ENCODE results near the gene ALKBH3.

Gene ALKBH3

DNA sequence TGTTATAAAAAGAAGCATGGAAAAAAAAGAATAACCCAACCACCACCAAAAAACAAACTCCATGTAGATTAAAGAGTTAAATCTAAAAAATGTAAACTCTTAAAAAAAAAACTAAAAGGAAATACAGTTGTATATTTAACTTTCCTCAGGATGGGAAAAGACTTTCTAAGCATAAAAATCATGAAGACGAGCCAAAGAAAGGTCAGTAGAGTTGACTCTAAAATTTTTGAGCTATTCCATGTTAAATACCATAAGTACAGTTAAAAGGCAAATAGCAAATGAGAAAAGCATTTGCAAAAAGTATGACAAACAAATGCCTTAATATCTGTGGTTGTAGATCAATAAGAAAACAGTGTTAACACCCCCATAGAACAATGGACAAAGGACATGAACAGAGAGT lies 33.8 kb downstream of the ALKBH3 start:
- Histone ChIP-seq H3K79me1 (ENCODE audit: low read length) (no peaks in the 10 kb centered on the region), H3K27ac (ENCODE audit: low read depth, low read length) (no peak overlapping the region), H2BK5ac (ENCODE audit: low read length) (no peak overlapping the region), H3K36me3 (ENCODE audit: control insufficient read depth, insufficient read depth, low read length) (no peaks in the 10 kb centered on the region), H2BK15ac (replicated peaks; ENCODE audit: low read depth) (no peak overlapping the region), H3K4ac (ENCODE audit: low read depth, low read length) (no peak overlapping the region), H3K23ac (ENCODE audit: low read length) (no peak overlapping the region), H3K56ac (ENCODE audit: low read length) (no peak overlapping the region), H3K4me1 (ENCODE audit: control insufficient read depth, low read depth, low read length) (no peaks in the 10 kb centered on the region), H2AK5ac (ENCODE audit: low read length) (no peak overlapping the region), H3K4me3 (ENCODE audit: low read length) (no peak overlapping the region), H2BK120ac (ENCODE audit: low read depth, low read length) (no peak overlapping the region), H4K5ac (ENCODE audit: low read length) (no peak overlapping the region), H3K18ac (ENCODE audit: low read length) (no peak overlapping the region), H3K27me3 (ENCODE audit: insufficient read depth, low read length, poor library complexity) (no peaks in the 10 kb centered on the region), H4K8ac (ENCODE audit: low read depth, low read length) (no peak overlapping the region), H3K79me2 (ENCODE audit: control insufficient read depth, insufficient read depth, low read length) (no peaks in the 10 kb centered on the region), H3K4me2 (ENCODE audit: low read length) (no peak overlapping the region), H3K9ac (ENCODE audit: low read length) (no peak overlapping the region)
- WGBS (ENCODE audit: extremely low coverage, insufficient coverage, low lambda C conversion rate), result no CpG with 5 or more reads among the region's 1 CpG
- DNase-seq, result no peak

DNA sequence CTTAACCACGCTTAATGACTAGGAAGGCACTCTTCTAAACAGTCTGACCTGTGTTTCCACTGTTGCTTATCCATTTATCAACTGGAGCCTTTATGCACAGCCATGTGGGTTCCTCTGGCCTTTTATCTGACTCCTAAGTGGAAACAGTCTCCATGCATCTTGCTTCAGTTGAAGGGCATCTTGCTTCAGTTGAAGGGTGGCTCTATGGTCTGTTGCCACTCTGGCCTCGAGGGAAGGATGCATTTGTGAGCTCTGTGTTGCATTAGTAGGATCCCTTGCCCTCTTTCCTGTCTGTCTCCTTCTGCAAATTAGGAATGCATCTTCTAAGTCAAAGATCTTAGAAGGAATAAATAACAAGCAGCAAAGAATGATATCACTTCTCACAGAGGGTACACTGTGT lies 36.0 kb downstream of the ALKBH3 start:
- DNase-seq, result no peak
- no peak overlapping the region for H2BK5ac ChIP-seq (ENCODE audit: low read length)
- H3K23ac ChIP-seq (ENCODE audit: low read length), result no peak overlapping the region
- WGBS (ENCODE audit: extremely low coverage, insufficient coverage, low lambda C conversion rate), result no CpG with 5 or more reads among the region's 2 CpGs
- no peak overlapping the region for H2AK5ac ChIP-seq (ENCODE audit: low read length)
- no peak overlapping the region for H3K4me3 ChIP-seq (ENCODE audit: low read length)
- H3K27ac ChIP-seq (ENCODE audit: low read depth, low read length), result no peak overlapping the region
- no peak overlapping the region for H2BK15ac ChIP-seq (replicated peaks; ENCODE audit: low read depth)
- no peak overlapping the region for H3K56ac ChIP-seq (ENCODE audit: low read length)
- H3K4ac ChIP-seq (ENCODE audit: low read depth, low read length), result no peak overlapping the region
- H4K8ac ChIP-seq (ENCODE audit: low read depth, low read length), result no peak overlapping the region
- H2BK120ac ChIP-seq (ENCODE audit: low read depth, low read length), result no peak overlapping the region
- H3K79me1 ChIP-seq (ENCODE audit: low read length), result no peaks in the 10 kb centered on the region
- H3K79me2 ChIP-seq (ENCODE audit: control insufficient read depth, insufficient read depth, low read length), result no peaks in the 10 kb centered on the region
- no peak overlapping the region for H3K18ac ChIP-seq (ENCODE audit: low read length)
- H3K36me3 ChIP-seq (ENCODE audit: control insufficient read depth, insufficient read depth, low read length), result no peaks in the 10 kb centered on the region
- no peaks in the 10 kb centered on the region for H3K4me1 ChIP-seq (ENCODE audit: control insufficient read depth, low read depth, low read length)
- no peaks in the 10 kb centered on the region for H3K27me3 ChIP-seq (ENCODE audit: insufficient read depth, low read length, poor library complexity)
- H4K5ac ChIP-seq (ENCODE audit: low read length), result no peak overlapping the region
- H3K4me2 ChIP-seq (ENCODE audit: low read length), result no peak overlapping the region
- no peak overlapping the region for H3K9ac ChIP-seq (ENCODE audit: low read length)

DNA sequence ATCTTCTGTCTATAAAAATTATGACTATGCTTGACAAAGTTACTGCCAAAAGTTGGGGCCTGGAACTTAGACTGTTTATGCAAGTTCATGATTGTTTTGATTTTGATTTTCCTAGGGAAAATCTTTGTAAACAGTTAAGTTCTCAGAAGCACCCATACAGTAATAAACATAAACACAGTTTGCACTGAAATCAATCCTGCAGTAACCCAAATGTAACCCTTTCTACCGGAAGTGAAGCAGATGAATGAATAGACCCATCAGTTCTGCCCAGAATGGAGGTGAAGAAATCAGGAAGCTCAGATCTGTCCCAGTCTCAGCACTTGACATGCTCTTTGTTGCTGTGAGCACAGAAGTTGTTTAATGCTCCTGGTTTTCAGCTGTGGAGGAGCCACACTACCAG lies 37.2 kb downstream of the ALKBH3 start:
- Histone ChIP-seq H3K4me1 (ENCODE audit: control insufficient read depth, low read depth, low read length) (no peaks in the 10 kb centered on the region), H3K56ac (ENCODE audit: low read length) (no peak overlapping the region), H3K27me3 (ENCODE audit: insufficient read depth, low read length, poor library complexity) (no peaks in the 10 kb centered on the region), H2AK5ac (ENCODE audit: low read length) (no peak overlapping the region), H3K18ac (ENCODE audit: low read length) (no peak overlapping the region), H2BK5ac (ENCODE audit: low read length) (no peak overlapping the region), H4K5ac (ENCODE audit: low read length) (no peak overlapping the region), H2BK15ac (replicated peaks; ENCODE audit: low read depth) (no peak overlapping the region), H3K79me1 (ENCODE audit: low read length) (no peaks in the 10 kb centered on the region), H3K79me2 (ENCODE audit: control insufficient read depth, insufficient read depth, low read length) (no peaks in the 10 kb centered on the region), H3K23ac (ENCODE audit: low read length) (no peak overlapping the region), H3K27ac (ENCODE audit: low read depth, low read length) (no peak overlapping the region), H3K9ac (ENCODE audit: low read length) (no peak overlapping the region), H4K8ac (ENCODE audit: low read depth, low read length) (no peak overlapping the region), H3K36me3 (ENCODE audit: control insufficient read depth, insufficient read depth, low read length) (no peaks in the 10 kb centered on the region), H3K4me3 (ENCODE audit: low read length) (no peak overlapping the region), H3K4me2 (ENCODE audit: low read length) (no peak overlapping the region), H2BK120ac (ENCODE audit: low read depth, low read length) (no peak overlapping the region), H3K4ac (ENCODE audit: low read depth, low read length) (no peak overlapping the region)
- WGBS (ENCODE audit: extremely low coverage, insufficient coverage, low lambda C conversion rate), result no CpG with 5 or more reads among the region's 1 CpG
- no peak for DNase-seq

DNA sequence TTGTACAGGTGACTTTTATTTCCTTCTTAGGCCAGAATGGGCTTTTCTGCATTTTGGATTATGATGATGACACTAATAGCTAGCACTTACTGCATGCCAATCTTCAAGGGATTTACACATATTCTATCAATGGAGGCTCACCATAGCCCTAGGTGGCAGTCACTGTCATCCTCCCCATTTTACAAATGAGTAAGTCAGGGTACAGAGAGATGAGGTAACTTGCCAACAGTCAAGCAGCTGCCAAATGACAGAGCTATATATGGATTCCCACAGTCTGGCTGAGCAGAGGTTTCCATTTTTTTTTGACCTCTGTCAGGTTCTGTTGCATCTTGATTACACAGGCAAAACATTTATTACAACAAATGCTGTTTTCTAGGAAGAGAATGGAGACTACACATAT lies 38.0 kb downstream of the ALKBH3 start:
- Histone ChIP-seq H2BK120ac (ENCODE audit: low read depth, low read length) (no peak overlapping the region), H4K8ac (ENCODE audit: low read depth, low read length) (no peak overlapping the region), H2BK5ac (ENCODE audit: low read length) (no peak overlapping the region), H3K4me2 (ENCODE audit: low read length) (no peak overlapping the region), H3K79me2 (ENCODE audit: control insufficient read depth, insufficient read depth, low read length) (no peaks in the 10 kb centered on the region), H3K4me1 (ENCODE audit: control insufficient read depth, low read depth, low read length) (no peaks in the 10 kb centered on the region), H3K23ac (ENCODE audit: low read length) (no peak overlapping the region), H3K9ac (ENCODE audit: low read length) (no peak overlapping the region), H3K18ac (ENCODE audit: low read length) (no peak overlapping the region), H3K79me1 (ENCODE audit: low read length) (no peaks in the 10 kb centered on the region), H3K27ac (ENCODE audit: low read depth, low read length) (no peak overlapping the region), H2AK5ac (ENCODE audit: low read length) (no peak overlapping the region), H3K27me3 (ENCODE audit: insufficient read depth, low read length, poor library complexity) (no peaks in the 10 kb centered on the region), H3K4me3 (ENCODE audit: low read length) (no peak overlapping the region), H3K36me3 (ENCODE audit: control insufficient read depth, insufficient read depth, low read length) (no peaks in the 10 kb centered on the region), H4K5ac (ENCODE audit: low read length) (no peak overlapping the region), H3K56ac (ENCODE audit: low read length) (no peak overlapping the region), H3K4ac (ENCODE audit: low read depth, low read length) (no peak overlapping the region), H2BK15ac (replicated peaks; ENCODE audit: low read depth) (no peak overlapping the region)
- DNase-seq, result no peak

DNA sequence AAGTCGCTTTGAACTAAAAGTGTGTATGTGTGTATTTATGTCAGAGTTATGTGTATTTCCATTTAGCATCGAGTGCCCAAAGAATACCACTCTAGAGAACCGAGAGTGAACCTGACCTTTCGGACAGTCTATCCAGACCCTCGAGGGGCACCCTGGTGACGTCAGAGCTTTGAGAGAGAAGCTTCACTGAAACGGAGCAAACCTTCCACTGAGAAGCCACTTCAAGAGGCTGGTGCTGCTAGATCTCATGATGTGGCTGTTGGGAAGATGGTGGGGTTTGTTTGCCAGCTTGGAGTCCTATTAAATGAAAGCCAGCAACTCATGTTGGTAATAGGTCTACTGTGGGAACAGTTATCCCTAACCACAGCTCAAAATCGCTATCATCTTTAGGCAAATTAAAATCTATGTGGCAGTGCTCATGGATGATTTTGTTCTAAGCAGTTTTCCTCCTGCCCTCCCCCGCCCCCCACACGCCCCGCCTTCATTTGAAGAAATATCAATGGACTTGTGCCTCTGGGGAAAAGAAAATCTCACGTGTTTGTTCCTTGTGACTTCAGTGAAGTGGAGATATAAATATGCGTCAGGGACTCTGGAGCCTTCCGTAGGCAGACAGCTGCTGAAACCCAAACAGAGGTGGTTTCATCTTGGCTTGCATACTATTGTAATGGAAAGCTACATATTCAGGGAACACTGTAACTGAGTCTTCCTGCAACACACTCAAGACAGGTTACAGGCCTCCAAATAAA lies 39.4 kb downstream of the ALKBH3 start:
- no CpG with 5 or more reads among the region's 14 CpGs for WGBS (ENCODE audit: extremely low coverage, insufficient coverage, low lambda C conversion rate)
- no peak overlapping the region for H3K23ac ChIP-seq (ENCODE audit: low read length)
- no peak overlapping the region for H3K4me3 ChIP-seq (ENCODE audit: low read length)
- no peak overlapping the region for H2BK120ac ChIP-seq (ENCODE audit: low read depth, low read length)
- H3K4me1 ChIP-seq (ENCODE audit: control insufficient read depth, low read depth, low read length), result no peaks in the 10 kb centered on the region
- no peaks in the 10 kb centered on the region for H3K79me1 ChIP-seq (ENCODE audit: low read length)
- H3K56ac ChIP-seq (ENCODE audit: low read length), result no peak overlapping the region
- no peak overlapping the region for H4K5ac ChIP-seq (ENCODE audit: low read length)
- no peak overlapping the region for H3K27ac ChIP-seq (ENCODE audit: low read depth, low read length)
- H3K4me2 ChIP-seq (ENCODE audit: low read length), result no peak overlapping the region
- no peak for DNase-seq
- no peaks in the 10 kb centered on the region for H3K27me3 ChIP-seq (ENCODE audit: insufficient read depth, low read length, poor library complexity)
- H3K36me3 ChIP-seq (ENCODE audit: control insufficient read depth, insufficient read depth, low read length), result no peaks in the 10 kb centered on the region
- no peak overlapping the region for H3K9ac ChIP-seq (ENCODE audit: low read length)
- H3K18ac ChIP-seq (ENCODE audit: low read length), result no peak overlapping the region
- no peak overlapping the region for H2BK15ac ChIP-seq (replicated peaks; ENCODE audit: low read depth)
- H3K79me2 ChIP-seq (ENCODE audit: control insufficient read depth, insufficient read depth, low read length), result no peaks in the 10 kb centered on the region
- no peak overlapping the region for H3K4ac ChIP-seq (ENCODE audit: low read depth, low read length)
- H2BK5ac ChIP-seq (ENCODE audit: low read length), result no peak overlapping the region
- H4K8ac ChIP-seq (ENCODE audit: low read depth, low read length), result no peak overlapping the region
- H2AK5ac ChIP-seq (ENCODE audit: low read length), result no peak overlapping the region

All from mesendoderm (in vitro differentiated cells).